Hematopoietic multipotent progenitor cell treated with erythropoietin and hydrocortisone succinate and interleukin-3 and kit ligand, for 6 days (in vitro differentiated cells): Measurements from ENCODE around the gene C17orf113.
"Not testable (repeated sequence)": the region's sequence is repeated elsewhere in the genome, so short reads cannot be mapped to it uniquely, and the experiment has no call there.

Experiments used
- DNase-seq: peaks from one replicate; pipeline ENCODE4 v3.0.0-alpha.2; 2015

Gene C17orf113

DNA sequence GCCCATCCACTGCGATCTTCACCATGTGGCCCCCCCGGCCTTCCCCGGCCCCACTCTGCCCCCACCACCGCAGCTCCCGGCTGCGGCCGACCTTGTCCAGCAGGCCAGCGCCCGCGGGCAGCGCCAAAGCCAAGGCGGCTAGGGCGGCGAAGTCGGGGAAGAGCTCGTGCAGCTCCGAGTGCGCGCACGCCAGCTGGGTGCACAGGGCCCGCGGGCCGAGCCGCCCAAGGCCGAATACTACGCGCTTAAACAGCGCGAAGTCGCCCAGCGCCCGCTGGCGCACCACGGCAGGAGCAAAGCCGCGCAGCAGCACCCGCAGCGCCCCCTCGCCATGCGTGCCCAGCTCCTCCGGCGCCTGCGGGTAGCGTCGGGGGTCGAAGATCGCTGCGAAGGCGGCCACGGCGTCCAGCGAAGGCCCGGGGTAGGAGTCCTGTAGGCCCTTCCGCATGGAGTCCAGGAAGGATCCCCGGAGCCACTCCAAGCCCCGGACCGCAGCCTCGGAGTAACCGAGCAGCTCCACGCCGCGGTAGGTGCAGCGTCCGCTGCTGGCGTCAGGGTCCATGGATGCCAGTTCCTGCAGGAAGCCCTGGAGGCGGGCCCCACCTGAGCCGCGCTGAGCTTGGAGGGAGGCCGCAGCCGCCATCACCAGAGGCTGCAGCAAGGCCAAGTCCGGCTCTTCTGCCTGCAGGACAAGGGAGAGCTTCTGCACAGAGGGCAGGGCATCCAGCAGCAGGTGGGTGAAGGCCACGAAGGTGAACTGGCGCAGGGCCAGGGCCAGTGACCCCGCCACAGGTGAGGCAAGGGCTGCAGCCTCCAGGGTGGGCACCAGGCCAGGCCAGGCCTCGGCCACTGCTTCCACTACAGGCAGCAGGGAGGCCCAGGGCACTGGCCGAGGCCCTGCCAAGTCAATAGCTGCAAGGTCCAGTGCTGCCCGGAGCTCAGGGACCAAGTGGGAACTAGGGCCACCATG, 10.3 kb downstream of the C17orf113 start:
- no peak for DNase-seq

DNA sequence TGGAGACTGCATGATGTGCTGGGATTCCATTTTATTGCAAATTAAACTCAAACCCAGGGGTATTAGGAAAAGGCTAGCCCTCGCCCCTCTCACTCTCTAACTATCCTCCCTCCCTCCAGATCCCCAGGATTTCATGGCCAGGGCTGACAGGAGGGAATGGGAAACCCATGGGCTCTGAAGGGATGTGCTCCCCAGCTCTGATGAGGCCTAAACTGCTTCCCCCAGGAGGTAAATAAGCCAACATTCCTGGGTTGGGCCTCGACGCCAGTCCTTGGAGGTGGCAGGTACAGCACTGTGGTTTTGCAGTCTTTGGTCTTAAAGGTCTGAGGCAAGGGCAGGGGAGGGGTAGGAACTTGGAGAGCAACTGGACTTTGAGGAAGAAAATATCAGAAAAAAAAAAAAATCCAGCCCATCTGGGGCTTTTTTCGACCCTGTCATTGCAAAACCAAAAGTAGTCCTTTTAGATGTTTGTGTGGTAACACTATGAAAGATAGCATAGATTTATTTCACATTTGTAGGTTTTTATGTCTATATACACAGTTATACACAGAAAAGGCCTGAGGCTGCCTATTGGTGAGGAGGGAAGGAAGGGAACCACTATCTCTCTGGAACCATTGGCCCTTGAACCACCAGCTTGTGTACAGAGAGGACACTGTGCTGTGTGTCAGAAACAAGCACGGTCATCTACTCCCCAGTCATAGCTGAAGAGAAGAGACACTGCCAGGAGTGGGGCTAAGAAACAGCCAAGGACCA, 12.0 kb downstream of the C17orf113 start:
- no peak for DNase-seq

DNA sequence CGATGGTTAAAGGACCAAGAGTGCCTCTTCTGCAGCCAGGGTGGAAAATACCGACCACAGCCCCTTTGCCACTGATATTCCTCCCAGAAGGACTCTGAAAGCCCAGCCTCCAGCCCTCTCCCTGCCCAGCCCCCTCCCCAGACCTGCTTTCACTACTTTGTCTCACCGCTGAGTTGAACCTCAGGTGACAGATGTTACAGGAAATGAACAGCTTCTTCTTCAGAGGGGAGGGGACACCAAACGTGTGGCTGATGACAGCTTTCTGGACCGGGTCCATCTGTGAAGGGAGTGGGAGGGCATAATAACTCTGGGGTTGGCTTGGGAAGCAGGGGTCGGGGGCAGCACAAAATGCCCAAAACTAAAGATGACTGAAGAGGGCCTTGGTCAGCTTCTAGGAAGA, 16.3 kb downstream of the C17orf113 start:
- no peak for DNase-seq

DNA sequence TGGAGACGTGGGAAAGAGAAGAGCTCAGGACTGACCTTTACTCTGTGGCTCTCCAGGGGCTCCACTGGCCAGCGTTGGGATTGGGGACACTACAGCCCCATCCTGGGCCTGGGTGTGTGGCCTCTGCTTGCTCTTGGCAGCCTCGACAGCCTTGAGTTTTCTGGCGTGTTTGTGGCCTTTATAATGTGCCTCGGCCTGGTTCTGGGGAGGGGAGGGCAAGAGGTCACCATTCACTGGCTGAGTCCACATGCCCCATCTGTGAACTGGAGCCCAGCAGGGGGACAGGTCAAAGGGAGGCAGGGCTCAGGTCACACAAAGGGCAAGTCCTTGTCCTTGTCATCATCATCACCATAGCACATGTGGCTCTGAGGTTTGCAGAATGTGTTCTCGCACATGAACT, 18.8 kb downstream of the C17orf113 start:
- DNase-seq = no peak

DNA sequence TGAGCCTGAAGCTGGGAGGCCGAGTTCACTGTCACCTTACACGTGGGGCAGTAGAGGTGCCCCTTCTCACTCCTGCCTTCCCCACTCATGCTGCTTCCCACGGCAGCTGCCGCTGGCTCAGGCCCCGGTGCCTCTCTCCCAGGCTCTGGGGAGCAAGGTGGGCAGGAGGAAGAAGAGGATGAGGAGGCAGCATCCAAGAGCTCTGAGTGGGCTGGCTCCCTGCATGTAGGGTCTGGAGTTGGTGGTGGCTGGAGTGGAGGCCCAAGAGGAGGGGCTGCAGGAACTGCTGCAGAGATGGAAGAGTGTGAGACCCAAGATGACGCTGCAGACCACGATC, 21.6 kb downstream of the C17orf113 start:
- DNase-seq = no peak

DNA sequence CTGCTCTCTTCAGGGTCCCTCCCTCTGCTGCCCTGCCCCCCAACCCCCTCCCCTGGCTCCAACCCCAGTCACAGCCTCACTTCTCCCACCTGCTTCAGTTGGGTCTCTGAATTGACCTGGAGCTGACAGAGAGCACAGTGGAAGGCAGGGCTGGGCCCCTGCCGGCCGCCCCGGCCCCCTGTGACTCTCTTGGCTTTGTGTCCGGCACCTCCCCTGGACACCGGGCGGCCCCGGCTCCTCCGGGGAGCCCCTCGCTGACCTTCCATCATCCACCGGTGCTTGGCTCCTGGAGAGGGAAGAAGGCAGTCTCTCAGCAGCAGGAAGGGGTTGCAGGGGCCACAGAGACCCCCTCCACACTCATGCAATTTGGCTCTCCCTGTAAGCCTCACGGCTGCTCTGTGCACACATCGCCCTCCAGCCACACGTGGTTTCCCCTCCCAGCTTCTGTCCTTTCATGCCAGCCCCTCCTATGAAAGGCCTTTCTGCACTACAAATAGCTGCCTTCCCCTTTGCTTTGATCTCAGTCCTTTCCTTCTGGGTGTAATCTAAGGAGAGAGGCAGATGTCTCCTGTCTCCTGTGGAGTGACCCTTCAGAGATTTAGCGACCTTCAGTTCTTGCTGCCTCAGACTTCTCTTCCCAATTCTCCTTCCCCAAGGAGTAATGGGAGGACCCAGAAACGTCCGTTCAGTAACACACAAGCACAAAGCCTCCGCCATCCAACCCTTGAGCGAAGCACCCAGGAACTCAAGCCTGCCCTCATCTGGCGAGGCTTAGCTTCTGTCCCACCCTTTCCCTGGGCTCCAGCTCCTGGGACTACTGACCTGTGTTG, 22.2 kb downstream of the C17orf113 start:
- peak; percentile 45 for DNase-seq

DNA sequence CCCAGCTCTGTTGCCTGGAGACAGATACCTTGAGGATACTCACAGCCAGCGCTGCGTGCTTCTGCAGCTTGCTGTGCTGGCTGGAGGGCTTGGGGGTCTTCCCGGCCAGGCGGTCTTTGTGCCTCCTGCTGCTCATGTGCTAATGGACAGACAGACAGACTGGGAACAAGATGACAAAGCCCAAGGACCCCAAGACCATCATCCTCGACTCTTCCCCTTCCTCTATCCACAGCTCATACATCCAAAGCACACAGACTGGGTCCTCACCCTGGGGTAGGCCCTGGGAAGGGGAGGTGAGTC, 22.9 kb downstream of the C17orf113 start:
- no peak for DNase-seq

DNA sequence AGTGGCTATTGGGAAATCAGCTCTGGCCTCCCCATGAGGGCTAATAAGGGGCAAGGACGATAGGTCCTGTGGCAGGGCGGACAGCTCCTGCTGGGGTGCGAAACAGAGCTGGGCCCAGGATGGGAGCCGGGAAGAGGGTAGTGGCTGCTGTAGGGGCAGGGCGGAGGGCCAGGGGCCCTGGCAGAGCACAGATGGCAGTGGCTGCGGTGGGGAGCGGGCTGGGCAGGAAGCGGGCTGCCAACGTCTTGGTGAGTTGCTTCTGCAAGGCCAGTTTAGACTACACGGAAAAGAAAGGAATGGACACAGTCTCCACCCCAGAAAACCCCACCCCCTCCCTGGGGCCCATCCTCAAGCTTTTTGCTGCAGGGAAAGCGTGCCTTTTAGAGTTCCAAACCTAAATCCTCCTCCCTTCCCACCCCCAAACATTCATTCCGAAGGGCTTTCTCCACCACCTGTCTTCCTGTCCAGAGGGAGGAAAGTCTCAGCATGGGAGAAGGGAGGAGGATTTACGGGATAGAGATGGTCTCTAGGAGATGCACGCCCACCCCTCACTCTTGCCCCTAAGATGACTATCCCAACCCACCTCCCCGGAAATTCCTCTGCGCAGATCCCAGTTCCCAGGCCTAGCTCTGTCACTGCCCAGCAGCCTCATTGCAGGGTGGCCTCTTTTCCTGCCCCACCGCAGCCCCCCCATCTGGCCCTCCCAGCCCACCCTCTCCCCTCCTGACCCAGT, 23.4 kb downstream of the C17orf113 start:
- peak; percentile 63 for DNase-seq

DNA sequence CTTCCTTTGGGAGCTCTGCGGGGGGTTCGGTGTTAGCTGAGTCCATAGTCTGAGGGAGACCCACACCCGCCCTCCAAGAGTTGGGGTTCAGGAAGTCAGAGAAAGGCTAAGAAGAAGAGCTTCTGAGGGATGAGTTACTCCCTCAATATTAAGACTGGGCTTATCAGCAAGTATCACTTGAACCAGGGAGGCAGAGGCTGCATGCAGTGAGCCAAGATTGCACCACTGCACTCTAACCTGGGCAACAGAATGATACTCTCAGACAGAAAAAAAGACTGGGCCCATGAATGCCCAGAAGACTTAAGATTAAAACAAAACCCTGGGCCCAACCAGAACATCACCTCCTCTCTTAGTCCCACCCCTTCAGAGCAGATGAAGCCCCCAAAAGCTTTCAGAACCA, 24.5 kb downstream of the C17orf113 start:
- DNase-seq = peak; percentile 73

DNA sequence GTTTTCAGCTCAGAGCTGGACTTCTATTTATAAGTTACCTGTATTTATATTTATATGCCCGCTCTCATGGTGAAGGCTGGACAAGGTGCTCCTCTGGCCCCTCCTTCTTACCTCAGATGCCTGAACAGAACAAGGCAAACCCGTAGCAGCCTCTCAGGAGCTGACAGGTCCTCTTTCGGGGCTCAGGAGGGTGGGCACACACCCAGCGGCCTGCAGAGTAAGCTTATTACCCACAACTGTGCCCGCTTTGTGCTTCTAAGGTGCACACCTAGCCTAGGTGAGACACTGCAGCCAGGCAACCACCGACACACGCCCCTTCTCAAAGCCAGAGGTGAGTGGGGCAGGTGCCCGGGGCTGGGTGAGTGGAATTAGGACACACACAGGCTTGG, 25.2 kb downstream of the C17orf113 start:
- no peak for DNase-seq

DNA sequence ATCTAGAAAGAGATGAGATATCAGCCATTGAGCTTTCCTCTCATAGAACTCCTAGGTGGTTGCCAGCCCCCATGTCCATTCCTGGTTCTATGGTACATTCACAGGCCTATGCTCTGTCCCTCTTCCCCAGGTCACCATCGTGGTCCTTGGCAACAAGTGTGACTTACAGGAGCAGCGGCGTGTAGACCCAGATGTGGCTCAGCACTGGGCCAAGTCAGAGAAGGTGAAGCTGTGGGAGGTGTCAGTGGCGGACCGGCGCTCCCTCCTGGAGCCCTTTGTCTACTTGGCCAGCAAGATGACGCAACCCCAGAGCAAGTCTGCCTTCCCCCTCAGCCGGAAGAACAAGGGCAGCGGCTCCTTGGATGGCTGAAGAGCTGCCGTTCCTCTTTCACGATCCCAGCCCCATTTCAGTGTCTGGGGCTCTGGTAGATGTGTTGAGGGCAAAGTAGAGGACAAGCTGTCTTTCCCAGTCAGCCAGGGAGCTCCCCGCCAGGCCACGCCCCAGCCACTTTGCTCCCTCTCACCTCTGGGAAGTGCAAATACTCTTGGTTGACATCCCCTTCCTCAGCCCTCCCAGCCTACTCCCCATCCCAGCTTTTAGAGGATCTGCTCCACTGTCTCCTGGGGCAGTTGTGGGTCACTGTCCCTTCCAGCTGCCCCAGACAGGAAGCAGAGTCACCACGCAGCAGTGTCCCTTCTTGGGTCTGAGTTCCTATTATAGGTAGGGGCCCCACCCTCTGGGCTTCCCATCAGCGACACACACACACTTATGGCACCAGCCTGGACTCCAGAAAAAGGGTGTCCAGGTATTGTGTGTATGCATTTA, 26.7 kb downstream of the C17orf113 start:
- peak; percentile 33 for DNase-seq

DNA sequence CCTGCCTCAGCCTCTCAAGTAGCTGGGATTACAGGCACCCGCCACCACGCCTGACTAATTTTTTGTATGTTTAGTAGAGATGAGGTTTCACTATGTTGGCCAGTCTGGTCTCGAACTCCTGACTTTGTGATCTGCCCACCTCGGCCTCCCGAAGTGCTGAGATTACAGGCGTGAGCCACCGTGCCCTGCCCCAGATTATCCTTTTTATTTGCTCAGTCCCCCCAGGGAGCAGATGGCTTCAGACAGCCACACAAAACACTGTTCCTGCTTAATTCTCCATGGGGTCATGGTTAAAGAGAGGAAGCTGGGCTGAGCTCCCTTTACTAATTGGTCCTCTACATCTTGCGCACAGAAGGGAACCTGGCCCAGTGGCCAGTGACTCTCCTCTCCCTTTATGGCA, 29.6 kb downstream of the C17orf113 start:
- DNase-seq = not testable (repeated sequence)

DNA sequence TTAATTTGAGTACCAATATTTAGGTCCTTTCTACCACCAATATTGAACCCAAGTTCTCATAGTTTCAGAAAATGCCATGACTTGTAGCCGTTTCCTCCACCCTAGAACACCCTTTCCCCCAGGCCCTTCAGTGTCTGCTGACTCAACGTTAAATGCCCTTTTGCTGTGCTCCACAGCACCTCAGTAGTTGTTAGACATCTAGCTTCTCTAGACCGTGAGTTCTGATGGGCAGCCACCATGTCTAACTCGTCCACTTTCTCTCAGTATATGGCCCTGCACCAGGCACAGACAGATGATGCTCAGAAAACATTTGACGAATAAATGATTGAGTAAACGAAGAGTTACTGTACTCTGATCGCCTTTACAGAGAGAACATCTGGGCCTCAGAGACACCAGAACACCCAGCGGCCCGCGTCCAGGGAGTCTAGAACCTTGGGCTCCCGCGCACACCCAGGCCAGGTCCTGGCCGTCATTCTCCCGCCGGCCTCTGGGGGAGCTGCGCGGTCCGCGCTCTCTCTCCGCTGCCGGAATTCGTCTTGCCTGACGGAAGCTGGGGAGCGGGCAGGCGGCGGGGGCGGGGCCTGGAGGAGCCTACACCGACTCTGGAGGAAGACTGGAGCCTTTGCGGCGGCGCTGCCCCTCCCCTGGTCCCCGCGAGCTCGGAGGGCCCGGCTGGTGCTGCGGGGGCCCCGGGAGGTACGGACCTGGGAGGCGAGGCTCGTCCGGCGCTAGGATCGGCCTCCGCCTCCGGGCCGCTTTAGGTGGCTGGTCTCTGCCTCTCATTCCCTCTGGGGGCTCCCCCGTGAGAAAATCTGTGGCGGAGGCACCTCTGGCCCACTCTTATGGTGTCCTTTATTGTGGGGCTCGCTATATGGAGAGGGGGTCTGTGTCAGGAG, 30.6 kb downstream of the C17orf113 start, which contains the start of gene NKIRAS2:
NKIRAS2 (plus strand) TSS at position 582 of the 896 bp plus-strand sequence. CDS start 1,488 bp downstream, outside the sequence.
- peak; percentile 96 for DNase-seq

DNA sequence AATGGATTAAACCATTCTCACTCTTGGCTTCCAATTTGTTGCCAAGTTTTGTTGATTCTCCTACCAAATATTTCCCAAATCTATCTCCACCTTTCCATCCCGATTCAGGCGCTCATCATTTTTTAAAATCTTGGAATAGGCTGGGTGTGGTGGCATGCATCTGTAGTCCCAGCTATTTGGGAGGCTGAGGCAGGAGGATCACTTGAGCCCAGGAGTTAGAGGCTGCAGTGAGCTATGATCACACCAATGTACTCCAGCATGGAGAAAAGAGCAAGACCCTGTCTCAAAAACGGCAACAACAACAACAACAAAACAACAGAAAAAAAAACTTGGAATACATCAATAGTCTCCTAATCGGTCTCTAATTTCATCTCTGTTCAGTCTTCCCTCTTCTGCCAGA, 31.4 kb downstream of the C17orf113 start:
- DNase-seq = no peak

DNA sequence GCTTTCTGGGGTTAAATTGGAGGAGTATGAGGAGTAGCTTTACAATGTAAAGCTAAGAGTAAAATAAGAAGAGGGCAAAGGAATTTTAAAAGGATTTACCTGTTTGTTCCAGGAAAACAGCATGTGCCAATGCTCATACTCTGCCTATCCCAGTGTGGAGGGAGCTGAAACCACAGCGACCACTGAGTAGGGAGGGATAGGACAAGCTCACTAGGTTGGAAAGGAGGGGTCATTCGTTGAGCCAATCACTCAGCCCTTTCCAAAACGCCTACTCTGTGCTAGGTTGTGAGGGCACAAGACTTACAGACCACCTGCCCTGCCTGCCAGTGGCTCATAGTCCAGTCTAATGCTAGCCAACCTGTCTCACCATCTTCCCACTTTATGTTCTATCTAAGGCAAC, 32.1 kb downstream of the C17orf113 start:
- peak; percentile 72 for DNase-seq

DNA sequence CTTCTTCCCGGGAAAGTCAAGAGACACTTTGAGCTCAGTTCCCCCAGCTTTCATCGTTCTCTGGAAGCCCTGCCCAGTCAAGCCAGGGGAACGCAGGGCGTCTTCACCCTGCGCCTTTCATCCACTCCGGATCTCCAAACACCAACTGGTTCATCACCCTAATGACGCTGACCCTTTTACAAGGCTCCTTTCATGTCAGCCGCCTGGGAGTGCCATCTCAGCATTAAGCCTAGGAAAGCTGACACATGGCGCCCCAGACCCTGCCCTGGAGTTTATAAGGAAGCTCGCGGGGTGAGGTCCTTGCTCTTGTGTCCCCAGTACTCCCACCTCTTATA, 32.6 kb downstream of the C17orf113 start:
- DNase-seq = peak; percentile 76

DNA sequence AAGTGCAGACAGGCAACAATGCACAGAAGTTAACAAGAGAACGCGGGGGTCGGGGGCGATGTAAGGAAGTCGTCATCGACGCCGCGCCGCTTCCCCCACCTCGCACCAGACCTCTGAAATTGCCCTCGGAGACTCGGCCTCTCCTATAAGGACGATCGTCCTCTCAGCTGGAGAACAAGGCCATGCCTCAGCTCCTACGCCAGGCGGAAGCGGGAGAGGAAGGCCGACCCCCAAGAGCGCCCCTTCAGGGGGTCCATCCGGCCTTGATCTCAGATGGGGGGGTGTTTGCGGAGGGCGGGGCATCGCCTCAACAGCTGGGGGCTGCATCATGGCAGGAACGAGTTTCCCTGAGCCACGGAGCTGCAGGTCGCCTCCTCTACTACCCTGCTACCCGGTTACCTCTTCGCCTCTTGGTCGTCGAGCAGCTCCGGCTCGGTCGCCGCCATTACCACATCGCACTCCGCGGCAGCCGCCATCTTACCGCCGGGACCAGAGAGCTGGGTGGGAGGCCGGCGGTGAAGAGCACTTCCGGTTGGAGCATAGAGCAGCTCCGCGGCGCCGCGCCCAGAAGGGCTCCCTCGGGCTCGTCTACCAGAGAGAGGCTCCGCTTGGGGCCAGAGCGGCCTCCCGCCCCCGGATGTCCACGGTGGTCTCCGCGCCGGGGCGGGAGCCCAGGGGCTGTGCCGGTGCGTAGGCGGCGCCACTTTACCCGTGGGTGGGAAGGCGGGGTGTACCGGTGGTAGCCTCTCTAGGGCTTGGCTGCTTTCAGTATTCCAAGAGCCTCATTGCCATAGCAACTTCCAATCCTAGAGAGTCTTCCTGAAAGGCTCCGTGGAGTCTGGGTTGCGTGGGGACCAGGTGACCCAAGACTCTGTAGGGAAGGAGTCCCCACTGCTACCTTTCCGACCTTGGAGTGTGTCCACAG, 33.2 kb downstream of the C17orf113 start, which contains the start of gene DNAJC7:
DNAJC7 (minus strand) TSS at position 499 of the 925 bp plus-strand sequence; CDS start at position 476, 23 bp downstream.
- DNase-seq = peak; percentile 96

DNA sequence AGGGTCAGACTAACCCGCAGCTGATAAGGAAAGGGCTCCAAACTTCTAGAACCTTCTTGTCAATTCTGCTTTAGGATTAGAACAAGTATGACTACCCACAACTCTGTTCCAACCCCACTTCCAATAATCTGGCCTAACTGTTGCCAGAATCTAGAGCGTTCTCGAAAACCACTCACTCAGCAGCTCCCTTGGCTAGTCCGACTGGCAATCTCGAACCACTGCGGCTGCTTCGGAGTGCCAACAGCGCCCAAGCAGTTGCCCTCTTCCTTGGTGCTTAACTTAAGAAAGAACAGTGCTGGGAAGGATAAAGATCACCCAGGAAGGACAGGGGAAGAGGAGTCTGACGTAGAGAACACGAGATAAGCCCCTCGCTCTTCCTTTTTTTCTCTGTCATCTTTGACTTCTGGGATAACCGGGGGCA, 34.0 kb downstream of the C17orf113 start:
- DNase-seq = peak; percentile 61

DNA sequence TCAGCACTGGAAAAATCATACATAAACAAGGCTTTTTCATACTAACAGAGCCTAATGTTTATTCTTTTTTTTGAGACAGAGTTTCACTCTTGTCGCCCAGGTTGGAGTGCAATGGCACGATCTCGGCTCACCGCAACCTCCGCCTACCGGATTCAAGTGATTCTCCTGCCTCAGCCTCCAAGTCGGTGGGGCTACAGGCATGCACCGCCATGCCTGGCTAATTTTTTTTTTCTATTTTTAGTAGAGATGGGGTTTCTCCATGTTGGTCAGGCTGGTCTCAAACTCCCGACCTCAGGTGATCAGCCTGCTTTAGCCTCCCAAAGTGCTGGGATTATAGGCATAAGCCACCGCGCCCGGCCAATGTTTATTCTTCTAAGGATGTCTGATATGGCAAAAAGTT, 36.7 kb downstream of the C17orf113 start:
- DNase-seq = not testable (repeated sequence)
